Measurements from ENCODE around the gene EIF4E.
"Not testable (repeated sequence)": the region's sequence is repeated elsewhere in the genome, so short reads cannot be mapped to it uniquely, and the experiment has no call there.

Gene EIF4E

GRCh38 chr4:98932539-98932938 is 3.6 kb upstream of the EIF4E start:
- no peak for DNase-seq (ENCODE audit: low read depth)

GRCh38 chr4:98930311-98930865 is 1.5 kb upstream of the EIF4E start:
- no peak for DNase-seq (ENCODE audit: low read depth)

- DNase-seq (ENCODE audit: low read depth): peak; percentile 17
Observed at GRCh38 chr4:98929341-98930267, 671 bp upstream of the EIF4E start.

DNA sequence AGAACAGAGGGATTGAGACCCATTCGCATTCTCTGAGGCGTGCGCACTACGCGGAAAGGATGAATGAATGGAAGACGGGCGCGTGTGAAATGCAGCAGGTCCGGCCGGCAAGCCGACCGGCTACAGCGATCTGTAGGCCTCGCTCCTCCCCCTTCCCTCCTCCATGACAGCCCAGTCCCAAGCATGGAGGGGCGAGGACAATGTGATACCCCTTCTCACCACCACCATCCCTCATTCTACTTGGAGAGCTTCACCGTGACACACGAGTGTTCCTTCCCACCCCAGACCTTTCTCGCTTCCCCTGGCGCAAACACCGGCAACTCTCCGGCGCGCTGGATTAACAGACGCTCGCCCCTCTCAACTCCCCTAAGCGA is 815 bp downstream of the EIF4E start:
- DNase-seq (ENCODE audit: low read depth): peak; percentile 52

- not testable (repeated sequence) for DNase-seq (ENCODE audit: low read depth)
Observed at GRCh38 chr4:98926257-98926656, 2.7 kb downstream of the EIF4E start.

GRCh38 chr4:98921292-98921691 is 7.6 kb downstream of the EIF4E start:
- DNase-seq (ENCODE audit: low read depth): no peak

DNA sequence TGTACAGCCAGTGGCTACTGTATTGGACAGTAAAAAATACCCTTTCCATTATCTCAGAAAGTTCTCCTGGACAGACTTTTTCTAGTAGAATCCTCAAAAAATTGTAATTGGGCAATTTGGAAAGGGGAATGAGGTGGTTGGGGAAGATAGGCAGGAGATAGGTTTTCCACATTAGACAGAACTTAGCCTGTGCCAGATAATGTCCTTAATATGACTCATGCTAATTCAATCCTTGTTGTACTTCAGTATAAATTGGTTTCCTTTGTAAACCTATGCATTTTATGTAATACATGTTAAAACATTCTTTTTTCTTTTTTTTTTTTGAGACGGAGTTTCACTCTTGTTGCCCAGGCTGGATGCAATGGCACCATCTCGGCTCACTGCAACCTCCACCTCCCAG is 8.9 kb downstream of the EIF4E start:
- DNase-seq (ENCODE audit: low read depth): no peak

GRCh38 chr4:98910728-98911127 is 18.2 kb downstream of the EIF4E start:
- not testable (repeated sequence) for DNase-seq (ENCODE audit: low read depth)

DNA sequence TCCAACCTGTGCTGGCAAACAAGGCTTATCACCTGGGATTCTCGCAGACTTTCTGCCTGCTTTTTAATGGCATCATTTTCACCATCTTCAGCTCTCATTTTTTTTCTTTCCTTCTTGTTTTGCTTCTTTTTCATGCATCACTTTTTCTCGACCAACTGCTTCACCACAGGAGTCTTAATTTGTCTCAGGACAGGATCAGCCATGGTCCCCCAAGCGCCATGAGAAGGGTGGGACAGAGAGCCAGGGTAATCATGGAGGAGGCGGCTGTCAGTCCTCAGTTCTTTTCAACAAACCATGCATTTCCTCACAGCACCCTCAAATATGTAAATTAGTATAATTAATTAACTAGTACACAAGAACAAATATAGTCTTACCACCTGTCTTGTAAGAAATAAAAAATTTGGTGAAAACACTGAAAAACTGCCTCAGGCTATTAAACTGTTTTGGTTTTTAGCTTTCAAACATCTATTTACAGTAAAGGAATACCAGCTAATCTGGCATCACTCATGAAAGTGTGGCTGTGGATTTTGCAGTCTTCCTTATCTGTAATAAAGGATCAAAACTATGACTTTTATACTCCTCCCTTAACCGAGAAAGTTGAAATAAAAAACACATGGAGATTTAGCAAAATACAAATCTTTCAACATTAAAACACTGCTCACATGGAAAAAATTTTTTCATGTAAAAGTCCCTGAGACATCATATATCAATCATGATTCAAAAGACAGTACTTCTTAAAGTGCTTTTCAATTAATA is 19.1 kb downstream of the EIF4E start:
- DNase-seq (ENCODE audit: low read depth): no peak

GRCh38 chr4:98908703-98909262 is 20.1 kb downstream of the EIF4E start:
- no peak for DNase-seq (ENCODE audit: low read depth)

- no peak for DNase-seq (ENCODE audit: low read depth)
Observed at GRCh38 chr4:98908182-98908581, 20.8 kb downstream of the EIF4E start.

- no peak for DNase-seq (ENCODE audit: low read depth)
Observed at GRCh38 chr4:98905839-98906238, 23.1 kb downstream of the EIF4E start.

DNA sequence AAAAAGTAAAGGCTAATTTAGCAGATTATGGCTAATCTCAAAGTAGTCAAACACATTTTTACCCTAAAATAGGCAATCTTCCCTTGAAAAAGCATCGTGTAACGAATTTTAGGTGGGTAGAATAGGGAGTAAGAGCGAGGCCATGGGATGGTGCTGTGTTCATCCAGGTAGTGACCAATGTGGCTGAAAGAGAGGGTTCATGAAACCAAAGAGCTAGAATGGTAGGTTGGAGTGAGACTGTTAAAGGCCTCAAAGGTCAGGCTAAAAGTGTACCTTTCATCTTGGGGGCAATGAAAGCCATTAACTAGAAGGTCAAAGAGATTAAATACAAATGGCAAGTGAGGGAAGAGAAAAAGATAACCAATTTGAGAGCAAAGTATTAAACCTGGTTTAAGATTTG is 23.6 kb downstream of the EIF4E start:
- no peak for DNase-seq (ENCODE audit: low read depth)

GRCh38 chr4:98903963-98904362 is 25.0 kb downstream of the EIF4E start:
- no peak for DNase-seq (ENCODE audit: low read depth)

DNA sequence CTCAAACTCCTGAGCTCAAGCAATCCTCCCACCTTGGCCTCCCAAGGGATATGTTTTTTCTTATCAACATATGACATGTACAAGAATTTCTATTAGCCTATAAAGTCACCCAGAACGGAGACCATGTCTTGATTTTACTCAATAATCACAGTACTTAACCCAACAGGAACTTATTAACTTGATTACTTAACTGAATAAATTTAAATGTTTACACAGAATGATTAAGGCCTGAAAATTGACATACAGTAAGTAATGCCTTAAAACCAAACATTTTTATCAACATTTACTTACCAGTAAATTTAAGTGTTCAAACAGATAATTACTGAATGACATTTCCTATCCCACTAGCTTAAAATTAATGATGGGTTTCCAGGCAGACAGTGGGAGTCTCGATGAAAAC is 25.4 kb downstream of the EIF4E start:
- DNase-seq (ENCODE audit: low read depth): no peak

DNA sequence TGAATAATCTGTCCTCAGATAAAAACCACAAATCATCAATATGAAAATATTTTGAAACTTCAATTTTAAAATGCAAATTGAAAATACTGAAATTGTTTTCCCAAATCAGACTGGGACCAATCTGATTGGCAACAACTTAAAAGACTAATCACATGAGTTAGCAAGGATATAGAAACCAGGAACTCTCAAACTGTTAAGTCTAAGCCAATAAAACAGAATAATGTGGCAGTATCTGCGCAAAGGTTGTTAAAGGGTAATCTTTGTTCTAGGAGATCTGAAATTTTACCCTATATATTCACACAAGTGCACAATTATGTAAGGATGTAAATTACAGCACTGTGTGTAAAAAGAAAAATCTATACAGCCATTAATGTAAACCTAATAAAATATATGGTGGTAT is 29.7 kb downstream of the EIF4E start:
- DNase-seq (ENCODE audit: low read depth): no peak

- DNase-seq (ENCODE audit: low read depth): no peak
Observed at GRCh38 chr4:98891478-98892337, 37.2 kb downstream of the EIF4E start.

- no peak for DNase-seq (ENCODE audit: low read depth)
Observed at GRCh38 chr4:98890702-98891455, 38.1 kb downstream of the EIF4E start.

DNA sequence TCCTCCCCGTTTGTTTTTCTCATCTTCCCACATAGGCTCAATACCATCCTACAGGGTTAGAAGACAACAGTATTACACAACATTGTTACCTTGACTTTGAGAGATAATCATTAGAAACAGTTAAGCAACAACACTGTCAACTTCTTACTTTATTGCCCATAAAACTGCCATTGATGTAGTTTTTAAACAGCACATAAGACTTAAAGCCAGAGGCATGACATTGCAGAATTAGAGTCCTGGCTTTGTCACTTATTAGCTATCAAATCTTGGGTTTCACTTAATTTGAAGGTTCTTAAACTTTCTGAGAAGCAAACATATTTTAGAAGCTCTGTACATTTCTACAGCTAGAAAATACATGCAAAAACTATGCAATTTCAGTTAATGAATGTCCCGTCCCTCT is 41.8 kb downstream of the EIF4E start:
- no peak for DNase-seq (ENCODE audit: low read depth)

- DNase-seq (ENCODE audit: low read depth): not testable (repeated sequence)
Observed at GRCh38 chr4:98886382-98886781, 42.6 kb downstream of the EIF4E start.

DNA sequence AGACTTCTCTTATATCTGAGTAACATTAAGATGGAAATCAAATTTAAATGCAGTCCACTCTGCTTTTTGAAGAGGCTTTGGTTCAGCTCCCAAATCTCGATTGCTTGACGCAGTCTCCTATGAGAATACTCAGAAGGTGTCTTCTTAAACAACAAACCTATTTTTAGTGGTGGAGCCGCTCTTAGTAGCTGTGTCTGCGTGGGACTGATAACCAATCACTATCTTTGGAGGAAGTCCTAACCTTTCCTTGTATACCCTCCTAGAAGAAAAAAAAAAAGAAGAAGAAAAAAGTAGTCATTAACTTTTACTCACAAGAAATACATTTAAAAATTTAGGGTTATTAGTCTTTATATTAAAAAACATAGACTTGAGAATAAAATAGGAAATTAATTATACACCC is 48.0 kb downstream of the EIF4E start:
- DNase-seq (ENCODE audit: low read depth): not testable (repeated sequence)
